K562 (cell line): ENCODE data around the gene YIF1A.

Experiments used
- HSF4 ChIP-seq: fragments of 250-450 bp; sonication (Bioruptor Pico); IDR thresholded peaks from 2 replicates; pipeline ENCODE4 v2.1.2; 2022; ENCODE audit warnings: mild to moderate bottlenecking, moderate library complexity, borderline replicate concordance
- POLR2A ChIP-seq: fragments of 450-650 bp; conservative IDR thresholded peaks from 2 replicates; pipeline ENCODE4 v1.6.1; 2016
- SMARCA4 ChIP-seq: fragments of 450-650 bp; IDR thresholded peaks from 2 replicates; pipeline ENCODE4 v1.6.1; 2016
- ZNF780A ChIP-seq: fragments of 250-450 bp; sonication (Bioruptor Pico); IDR thresholded peaks from 2 replicates; pipeline ENCODE4 v1.5.0; 2021; ENCODE audit warnings: mild to moderate bottlenecking
- TF ChIP-seq, protein P1 (sequence below): fragments of 450-650 bp; IDR thresholded peaks from 2 replicates; pipeline ENCODE4 v1.6.1; 2017; ENCODE audit warnings: antibody characterized with exemption

GRCh38 chr11:66274219-66274618 lies 14.7 kb downstream of the YIF1A start:
- TF ChIP-seq, protein P1, sequence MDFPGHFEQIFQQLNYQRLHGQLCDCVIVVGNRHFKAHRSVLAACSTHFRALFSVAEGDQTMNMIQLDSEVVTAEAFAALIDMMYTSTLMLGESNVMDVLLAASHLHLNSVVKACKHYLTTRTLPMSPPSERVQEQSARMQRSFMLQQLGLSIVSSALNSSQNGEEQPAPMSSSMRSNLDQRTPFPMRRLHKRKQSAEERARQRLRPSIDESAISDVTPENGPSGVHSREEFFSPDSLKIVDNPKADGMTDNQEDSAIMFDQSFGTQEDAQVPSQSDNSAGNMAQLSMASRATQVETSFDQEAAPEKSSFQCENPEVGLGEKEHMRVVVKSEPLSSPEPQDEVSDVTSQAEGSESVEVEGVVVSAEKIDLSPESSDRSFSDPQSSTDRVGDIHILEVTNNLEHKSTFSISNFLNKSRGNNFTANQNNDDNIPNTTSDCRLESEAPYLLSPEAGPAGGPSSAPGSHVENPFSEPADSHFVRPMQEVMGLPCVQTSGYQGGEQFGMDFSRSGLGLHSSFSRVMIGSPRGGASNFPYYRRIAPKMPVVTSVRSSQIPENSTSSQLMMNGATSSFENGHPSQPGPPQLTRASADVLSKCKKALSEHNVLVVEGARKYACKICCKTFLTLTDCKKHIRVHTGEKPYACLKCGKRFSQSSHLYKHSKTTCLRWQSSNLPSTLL: no peak
- no peak for TF ChIP-seq HSF4
- TF ChIP-seq POLR2A: no peak
- no peak for TF ChIP-seq ZNF780A (CRISPR knock-in tag)
- no peak for TF ChIP-seq SMARCA4
